ENCODE measurements around the gene TESPA1. TPM values are rescaled to one million over a fixed set of nuclear protein-coding genes. Genes with fewer than 3 reads are reported as not detected.
A peak's percentile ranks its signal among the peaks of the same experiment; 100 is the strongest.

The TESPA1 gene
- polyA plus RNA-seq, 1 experiment = not detected

- Histone ChIP-seq H3K36me3 (ENCODE audit: control insufficient read depth, insufficient read depth, low read length) (no peaks in the 10 kb centered on the region), H3K27me3 (ENCODE audit: control insufficient read depth, insufficient read depth, low read length) (no peaks in the 10 kb centered on the region; the same call in 1 of the 2 replicates), H3K4me3 (ENCODE audit: low read depth, low read length) (no peak overlapping the region)
- CTCF ChIA-PET = interaction anchor here (1.0 kb wide), 1 partner anchor 9 kb away, joined by 4 read pairs; no protein-coding TSS in a partner anchor
- DNase-seq (ENCODE audit: low read depth) = no peak
- POLR2A ChIA-PET = no interaction called here
- TF ChIP-seq CTCF (IDR thresholded peaks at IDR 0.05; ENCODE audit: insufficient read depth, low read depth, low read length) = no peak
Observed at GRCh38 chr12:54983536-54984101, 943 bp downstream of the TESPA1 start.

- TF ChIP-seq CTCF (IDR thresholded peaks at IDR 0.05; ENCODE audit: insufficient read depth, low read depth, low read length) = no peak
- H3K4me3 ChIP-seq (ENCODE audit: low read depth, low read length) = no peak overlapping the region
- POLR2A ChIA-PET = no interaction called here
Observed at GRCh38 chr12:54981796-54982195, 2.8 kb downstream of the TESPA1 start.

GRCh38 chr12:54980341-54980740 lies 4.2 kb downstream of the TESPA1 start:
- CTCF ChIA-PET = interaction anchor here (0.6 to 1.7 kb wide), 2 partner anchors 13 to 94 kb away, joined by 3 to 5 read pairs; no protein-coding TSS in a partner anchor
- H3K27me3 ChIP-seq (ENCODE audit: control insufficient read depth, insufficient read depth, low read length) = no peaks in the 10 kb centered on the region; the same call in 1 of the 2 replicates
- POLR2A ChIA-PET = no interaction called here
- DNase-seq (ENCODE audit: low read depth) = no peak
- TF ChIP-seq CTCF (IDR thresholded peaks at IDR 0.05; ENCODE audit: insufficient read depth, low read depth, low read length) = no peak
- H3K36me3 ChIP-seq (ENCODE audit: control insufficient read depth, insufficient read depth, low read length) = no peaks in the 10 kb centered on the region
- no peak overlapping the region for H3K4me3 ChIP-seq (ENCODE audit: low read depth, low read length)

More at GRCh38 chr12:54981796-54982195, 2.8 kb downstream of the TESPA1 start:
- CTCF ChIA-PET = interaction anchor here (0.8 to 1.6 kb wide), 2 partner anchors 12 to 18 kb away, joined by 3 to 5 read pairs; no protein-coding TSS in a partner anchor
- DNase-seq (ENCODE audit: low read depth) = no peak
- Histone ChIP-seq H3K36me3 (ENCODE audit: control insufficient read depth, insufficient read depth, low read length) (no peaks in the 10 kb centered on the region), H3K27me3 (ENCODE audit: control insufficient read depth, insufficient read depth, low read length) (no peaks in the 10 kb centered on the region; the same call in 1 of the 2 replicates)

- no peaks in the 10 kb centered on the region for H3K27me3 ChIP-seq (ENCODE audit: control insufficient read depth, insufficient read depth, low read length)
- ChIA-PET CTCF (interaction anchor here (1.8 kb wide), 1 partner anchor 15 kb away, joined by 4 read pairs; no protein-coding TSS in a partner anchor), POLR2A (interaction anchor here (0.6 kb wide), 1 partner anchor 52 kb away, joined by 3 read pairs; no protein-coding TSS in a partner anchor)
- DNase-seq (ENCODE audit: low read depth) = no peak
- no peak overlapping the region for H3K4me3 ChIP-seq (ENCODE audit: low read depth, low read length)
- TF ChIP-seq CTCF (IDR thresholded peaks at IDR 0.05; ENCODE audit: insufficient read depth, low read depth, low read length) = no peak
- no peaks in the 10 kb centered on the region for H3K36me3 ChIP-seq (ENCODE audit: control insufficient read depth, insufficient read depth, low read length)
Observed at GRCh38 chr12:54977857-54978256, 6.7 kb downstream of the TESPA1 start.

- DNase-seq (ENCODE audit: low read depth) = peak; percentile 28
Observed at GRCh38 chr12:54977155-54977554, 7.4 kb downstream of the TESPA1 start.

More at GRCh38 chr12:54977155-54977554, 7.4 kb downstream of the TESPA1 start:
- ChIA-PET POLR2A (interaction anchor here (0.6 kb wide), 1 partner anchor 53 kb away, joined by 3 read pairs; no protein-coding TSS in a partner anchor), CTCF (interaction anchor here (1.8 kb wide), 1 partner anchor 16 kb away, joined by 4 read pairs; no protein-coding TSS in a partner anchor)
- no peak for TF ChIP-seq CTCF (IDR thresholded peaks at IDR 0.05; ENCODE audit: insufficient read depth, low read depth, low read length)
- Histone ChIP-seq H3K4me3 (ENCODE audit: low read depth, low read length) (no peak overlapping the region), H3K36me3 (ENCODE audit: control insufficient read depth, insufficient read depth, low read length) (no peaks in the 10 kb centered on the region), H3K27me3 (ENCODE audit: control insufficient read depth, insufficient read depth, low read length) (no peaks in the 10 kb centered on the region)
